HEK293 (cell line): ENCODE measurements around the gene OR5D13.

Source experiments
- CTCF ChIA-PET: fragments of 350-600 bp; formaldehyde crosslinking; extraction: SDS; loops from one replicate; lab custom pipeline; 2021; ENCODE audit warnings: antibody characterized with exemption; lab: Yijun Ruan, JAX
- POLR2A ChIA-PET: fragments of 300-600 bp; formaldehyde crosslinking; extraction: SDS; loops from one replicate; lab custom pipeline; 2020; ENCODE audit warnings: antibody characterized with exemption, inconsistent platforms; lab: Yijun Ruan, JAX
- H3K27ac ChIP-seq: fragments of 200-500 bp; sonication (Bioruptor generic); 2 replicates; pipeline ENCODE4 v1.5.1; 2014; ENCODE audit warnings: low read depth, low read length, control low read depth, inconsistent platforms; ENCODE audit errors: extremely low read depth
- H3K36me3 ChIP-seq, 2 experiments: fragments of 200-500 bp in 1 of 2; sonication (Bioruptor generic) in 1 of 2; 1 replicate in 1 of 2; 2 replicates in 1 of 2; pipeline ENCODE4 v1.5.1; 2014 to 2017; ENCODE audit warnings: inconsistent platforms in 2 of 2, low read length in 2 of 2; ENCODE audit not compliant: control insufficient read depth in 2 of 2, insufficient read depth in 1 of 2
- H3K4me1 ChIP-seq: fragments of 200-500 bp; sonication (Bioruptor generic); 2 replicates; pipeline ENCODE4 v1.5.1; 2014; ENCODE audit warnings: mild to moderate bottlenecking, low read length, inconsistent platforms; ENCODE audit not compliant: control insufficient read depth, insufficient read depth
- H3K4me3 ChIP-seq: 2 replicates; pipeline ENCODE4 v1.5.1; 2011; ENCODE audit warnings: low read depth, mild to moderate bottlenecking, control low read depth, low read length, moderate library complexity
- H3K9me3 ChIP-seq: fragments of 200-500 bp; sonication (Bioruptor generic); 2 replicates; pipeline ENCODE4 v1.5.1; 2014; ENCODE audit warnings: low read depth, low read length, inconsistent platforms; ENCODE audit not compliant: control insufficient read depth, insufficient read depth
- BCL11B ChIP-seq: fragments of 450-650 bp; formaldehyde crosslinking; IDR thresholded peaks from 2 replicates; pipeline ENCODE4 v1.5.1; 2016; ENCODE audit warnings: low read depth, missing biosample characterization, missing genetic modification characterization
- OVOL3 ChIP-seq: fragments of 450-650 bp; formaldehyde crosslinking; IDR thresholded peaks from 2 replicates; pipeline ENCODE4 v1.5.1; 2016; ENCODE audit warnings: missing biosample characterization, missing genetic modification characterization
- YY2 ChIP-seq: fragments of 450-650 bp; formaldehyde crosslinking; IDR thresholded peaks from 2 replicates; pipeline ENCODE4 v1.5.1; 2016; ENCODE audit warnings: missing biosample characterization, missing genetic modification characterization
- ZBTB20 ChIP-seq: fragments of 450-650 bp; formaldehyde crosslinking; IDR thresholded peaks from 2 replicates; pipeline ENCODE4 v1.5.1; 2016; ENCODE audit warnings: missing biosample characterization, missing genetic modification characterization
- ZNF112 ChIP-seq: fragments of 450-650 bp; formaldehyde crosslinking; IDR thresholded peaks from 2 replicates; pipeline ENCODE4 v1.5.0; 2017; ENCODE audit warnings: missing biosample characterization, missing genetic modification characterization
- ZNF132 ChIP-seq: fragments of 450-650 bp; formaldehyde crosslinking; IDR thresholded peaks from 2 replicates; pipeline ENCODE4 v1.5.1; 2017; ENCODE audit warnings: missing biosample characterization, missing genetic modification characterization, borderline replicate concordance
- ZNF214 ChIP-seq: fragments of 450-650 bp; formaldehyde crosslinking; IDR thresholded peaks from 2 replicates; pipeline ENCODE4 v1.5.1; 2017; ENCODE audit warnings: missing biosample characterization, mild to moderate bottlenecking, missing genetic modification characterization, borderline replicate concordance
- ZNF239 ChIP-seq: fragments of 450-650 bp; formaldehyde crosslinking; IDR thresholded peaks from 2 replicates; pipeline ENCODE4 v1.5.1; 2016; ENCODE audit warnings: missing biosample characterization, missing genetic modification characterization
- ZNF292 ChIP-seq: fragments of 450-650 bp; formaldehyde crosslinking; IDR thresholded peaks from 2 replicates; pipeline ENCODE4 v1.5.1; 2016; ENCODE audit warnings: low read depth, missing biosample characterization, missing genetic modification characterization, borderline replicate concordance
- ZNF350 ChIP-seq: fragments of 450-650 bp; formaldehyde crosslinking; IDR thresholded peaks from 2 replicates; pipeline ENCODE4 v1.5.0; 2017; ENCODE audit warnings: missing biosample characterization, mild to moderate bottlenecking, missing genetic modification characterization
- ZNF548 ChIP-seq: fragments of 450-650 bp; formaldehyde crosslinking; IDR thresholded peaks from 2 replicates; pipeline ENCODE4 v1.5.1; 2016; ENCODE audit warnings: missing biosample characterization, missing genetic modification characterization
- ZNF600 ChIP-seq: fragments of 450-650 bp; formaldehyde crosslinking; IDR thresholded peaks from 2 replicates; pipeline ENCODE4 v1.5.1; 2016; ENCODE audit warnings: missing biosample characterization, missing genetic modification characterization
- ZNF610 ChIP-seq: fragments of 450-650 bp; formaldehyde crosslinking; IDR thresholded peaks from 2 replicates; pipeline ENCODE4 v1.5.1; 2016; ENCODE audit warnings: missing biosample characterization, missing genetic modification characterization, borderline replicate concordance
- ZNF623 ChIP-seq: fragments of 450-650 bp; formaldehyde crosslinking; IDR thresholded peaks from 2 replicates; pipeline ENCODE4 v1.5.1; 2016; ENCODE audit warnings: missing biosample characterization, missing genetic modification characterization
- ZNF704 ChIP-seq: fragments of 450-650 bp; formaldehyde crosslinking; IDR thresholded peaks from 2 replicates; pipeline ENCODE4 v1.5.1; 2016; ENCODE audit warnings: missing biosample characterization, missing genetic modification characterization
- ZNF837 ChIP-seq: fragments of 450-650 bp; formaldehyde crosslinking; IDR thresholded peaks from 2 replicates; pipeline ENCODE4 v1.5.1; 2016; ENCODE audit warnings: missing biosample characterization, missing genetic modification characterization
- TF ChIP-seq, protein P1 (sequence below): fragments of 450-650 bp; formaldehyde crosslinking; IDR thresholded peaks from 2 replicates; pipeline ENCODE4 v1.5.1; 2016; ENCODE audit warnings: missing biosample characterization, missing genetic modification characterization
- TF ChIP-seq, protein P2 (sequence below): fragments of 450-650 bp; formaldehyde crosslinking; IDR thresholded peaks from 2 replicates; pipeline ENCODE4 v1.5.1; 2016; ENCODE audit warnings: missing biosample characterization, missing genetic modification characterization, borderline replicate concordance

The OR5D13 gene, protein sequence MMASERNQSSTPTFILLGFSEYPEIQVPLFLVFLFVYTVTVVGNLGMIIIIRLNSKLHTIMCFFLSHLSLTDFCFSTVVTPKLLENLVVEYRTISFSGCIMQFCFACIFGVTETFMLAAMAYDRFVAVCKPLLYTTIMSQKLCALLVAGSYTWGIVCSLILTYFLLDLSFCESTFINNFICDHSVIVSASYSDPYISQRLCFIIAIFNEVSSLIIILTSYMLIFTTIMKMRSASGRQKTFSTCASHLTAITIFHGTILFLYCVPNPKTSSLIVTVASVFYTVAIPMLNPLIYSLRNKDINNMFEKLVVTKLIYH

DNA sequence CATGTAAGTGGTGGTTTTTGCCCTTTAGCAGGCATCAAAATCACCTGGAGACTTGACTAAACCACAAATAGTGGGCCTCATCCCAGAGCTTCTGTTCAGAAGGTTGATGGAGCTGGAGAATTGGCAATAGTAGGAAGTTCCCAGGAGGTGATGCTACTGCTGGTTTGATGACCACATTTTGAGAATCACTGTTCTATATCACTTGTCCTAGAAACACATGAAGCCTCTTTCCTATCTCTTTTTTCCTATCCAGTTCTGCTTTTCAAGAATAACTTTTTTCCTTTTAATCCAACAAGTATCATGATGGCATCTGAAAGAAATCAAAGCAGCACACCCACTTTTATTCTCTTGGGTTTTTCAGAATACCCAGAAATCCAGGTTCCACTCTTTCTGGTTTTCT lies at the start of gene OR5D13:
TSS of gene OR5D13 (plus strand) at position 301 of the 400 bp plus-strand sequence. CDS start at position 301, 0 bp downstream.
- Histone ChIP-seq H3K27ac (no peak within 1 kb of the TSS), H3K4me1 (no peaks in the 10 kb centered on the region), H3K9me3 (no peaks in the 10 kb centered on the region), H3K4me3 (no peak within 1 kb of the TSS), H3K36me3 (no peaks in the 10 kb centered on the region)
- TF ChIP-seq ZBTB20 (tag by site-specific recombination) (no peak), OVOL3 (no peak), BCL11B (tag by site-specific recombination) (no peak)
- CTCF ChIA-PET, result no interaction called here
- POLR2A ChIA-PET, result no interaction called here

- Histone ChIP-seq H3K9me3 (no peaks in the 10 kb centered on the region), H3K27ac (no peak overlapping the region), H3K4me1 (no peaks in the 10 kb centered on the region), H3K36me3 (no peaks in the 10 kb centered on the region)
- ChIA-PET CTCF (no interaction called here), POLR2A (no interaction called here)
- TF ChIP-seq ZNF623 (tag by site-specific recombination), result no peak
- TF ChIP-seq ZNF112, result no peak
- no peak for TF ChIP-seq ZNF132 (tag by site-specific recombination)
- no peak for TF ChIP-seq ZNF214 (tag by site-specific recombination)
- TF ChIP-seq ZNF704 (tag by site-specific recombination), result no peak
- no peak for TF ChIP-seq ZNF837 (tag by site-specific recombination)
- TF ChIP-seq ZNF350 (tag by site-specific recombination), result no peak
- no peak for TF ChIP-seq YY2 (tag by site-specific recombination)
- TF ChIP-seq ZNF548 (tag by site-specific recombination), result no peak
- no peak for TF ChIP-seq ZNF600
- TF ChIP-seq, all 188 proteins: peak for 0
- H3K4me3 ChIP-seq, result no peak overlapping the region
These were observed 46.4 kb upstream of the OR5D13 start for GRCh38 chr11:55726715-55727324.

DNA sequence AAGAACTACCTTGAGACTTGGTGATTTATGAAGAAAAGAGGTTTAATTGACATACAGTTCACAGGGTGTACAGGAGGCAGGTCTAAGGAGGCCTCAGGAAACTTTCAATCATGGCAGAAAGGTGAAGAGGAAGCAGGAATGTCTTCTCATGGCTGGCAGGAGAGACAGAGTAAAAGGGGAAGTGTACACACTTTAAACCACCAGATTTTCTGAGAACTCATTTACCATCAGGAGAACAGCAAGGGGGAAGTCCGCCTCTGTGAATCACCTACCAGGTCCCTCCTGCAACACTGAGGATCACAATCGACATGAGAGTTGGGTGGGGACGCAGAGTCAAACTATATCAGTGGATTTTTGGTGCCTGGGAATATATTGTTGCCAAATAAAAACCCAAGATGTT lies 40.3 kb upstream of the OR5D13 start:
- Histone ChIP-seq H3K4me1 (no peaks in the 10 kb centered on the region), H3K4me3 (no peak overlapping the region), H3K36me3 (no peaks in the 10 kb centered on the region), H3K27ac (no peak overlapping the region), H3K9me3 (no peaks in the 10 kb centered on the region)
- TF ChIP-seq ZNF239 (tag by site-specific recombination) (no peak), ZNF610 (tag by site-specific recombination) (no peak), ZNF292 (tag by site-specific recombination) (no peak)
- TF ChIP-seq, protein P1, sequence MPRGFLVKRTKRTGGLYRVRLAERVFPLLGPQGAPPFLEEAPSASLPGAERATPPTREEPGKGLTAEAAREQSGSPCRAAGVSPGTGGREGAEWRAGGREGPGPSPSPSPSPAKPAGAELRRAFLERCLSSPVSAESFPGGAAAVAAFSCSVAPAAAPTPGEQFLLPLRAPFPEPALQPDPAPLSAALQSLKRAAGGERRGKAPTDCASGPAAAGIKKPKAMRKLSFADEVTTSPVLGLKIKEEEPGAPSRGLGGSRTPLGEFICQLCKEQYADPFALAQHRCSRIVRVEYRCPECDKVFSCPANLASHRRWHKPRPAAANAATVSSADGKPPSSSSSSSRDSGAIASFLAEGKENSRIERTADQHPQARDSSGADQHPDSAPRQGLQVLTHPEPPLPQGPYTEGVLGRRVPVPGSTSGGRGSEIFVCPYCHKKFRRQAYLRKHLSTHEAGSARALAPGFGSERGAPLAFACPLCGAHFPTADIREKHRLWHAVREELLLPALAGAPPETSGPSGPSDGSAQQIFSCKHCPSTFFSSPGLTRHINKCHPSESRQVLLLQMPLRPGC (tag by site-specific recombination), result no peak
- TF ChIP-seq, protein P2, sequence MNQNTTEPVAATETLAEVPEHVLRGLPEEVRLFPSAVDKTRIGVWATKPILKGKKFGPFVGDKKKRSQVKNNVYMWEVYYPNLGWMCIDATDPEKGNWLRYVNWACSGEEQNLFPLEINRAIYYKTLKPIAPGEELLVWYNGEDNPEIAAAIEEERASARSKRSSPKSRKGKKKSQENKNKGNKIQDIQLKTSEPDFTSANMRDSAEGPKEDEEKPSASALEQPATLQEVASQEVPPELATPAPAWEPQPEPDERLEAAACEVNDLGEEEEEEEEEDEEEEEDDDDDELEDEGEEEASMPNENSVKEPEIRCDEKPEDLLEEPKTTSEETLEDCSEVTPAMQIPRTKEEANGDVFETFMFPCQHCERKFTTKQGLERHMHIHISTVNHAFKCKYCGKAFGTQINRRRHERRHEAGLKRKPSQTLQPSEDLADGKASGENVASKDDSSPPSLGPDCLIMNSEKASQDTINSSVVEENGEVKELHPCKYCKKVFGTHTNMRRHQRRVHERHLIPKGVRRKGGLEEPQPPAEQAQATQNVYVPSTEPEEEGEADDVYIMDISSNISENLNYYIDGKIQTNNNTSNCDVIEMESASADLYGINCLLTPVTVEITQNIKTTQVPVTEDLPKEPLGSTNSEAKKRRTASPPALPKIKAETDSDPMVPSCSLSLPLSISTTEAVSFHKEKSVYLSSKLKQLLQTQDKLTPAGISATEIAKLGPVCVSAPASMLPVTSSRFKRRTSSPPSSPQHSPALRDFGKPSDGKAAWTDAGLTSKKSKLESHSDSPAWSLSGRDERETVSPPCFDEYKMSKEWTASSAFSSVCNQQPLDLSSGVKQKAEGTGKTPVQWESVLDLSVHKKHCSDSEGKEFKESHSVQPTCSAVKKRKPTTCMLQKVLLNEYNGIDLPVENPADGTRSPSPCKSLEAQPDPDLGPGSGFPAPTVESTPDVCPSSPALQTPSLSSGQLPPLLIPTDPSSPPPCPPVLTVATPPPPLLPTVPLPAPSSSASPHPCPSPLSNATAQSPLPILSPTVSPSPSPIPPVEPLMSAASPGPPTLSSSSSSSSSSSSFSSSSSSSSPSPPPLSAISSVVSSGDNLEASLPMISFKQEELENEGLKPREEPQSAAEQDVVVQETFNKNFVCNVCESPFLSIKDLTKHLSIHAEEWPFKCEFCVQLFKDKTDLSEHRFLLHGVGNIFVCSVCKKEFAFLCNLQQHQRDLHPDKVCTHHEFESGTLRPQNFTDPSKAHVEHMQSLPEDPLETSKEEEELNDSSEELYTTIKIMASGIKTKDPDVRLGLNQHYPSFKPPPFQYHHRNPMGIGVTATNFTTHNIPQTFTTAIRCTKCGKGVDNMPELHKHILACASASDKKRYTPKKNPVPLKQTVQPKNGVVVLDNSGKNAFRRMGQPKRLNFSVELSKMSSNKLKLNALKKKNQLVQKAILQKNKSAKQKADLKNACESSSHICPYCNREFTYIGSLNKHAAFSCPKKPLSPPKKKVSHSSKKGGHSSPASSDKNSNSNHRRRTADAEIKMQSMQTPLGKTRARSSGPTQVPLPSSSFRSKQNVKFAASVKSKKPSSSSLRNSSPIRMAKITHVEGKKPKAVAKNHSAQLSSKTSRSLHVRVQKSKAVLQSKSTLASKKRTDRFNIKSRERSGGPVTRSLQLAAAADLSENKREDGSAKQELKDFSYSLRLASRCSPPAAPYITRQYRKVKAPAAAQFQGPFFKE (tag by site-specific recombination), result no peak
- ChIA-PET POLR2A (no interaction called here), CTCF (no interaction called here)
